ENCODE results near the gene BCL11B. TPM values are rescaled to one million over a fixed set of nuclear protein-coding genes. Genes with fewer than 3 reads are reported as not detected.
"Not testable (repeated sequence)": the region's sequence is repeated elsewhere in the genome, so short reads cannot be mapped to it uniquely, and the experiment has no call there.

The BCL11B gene
- total RNA-seq, 1 donor from 2014 or later, result 0.43 TPM

- ATAC-seq; DNase-seq (ENCODE audit: low spot score): not testable (repeated sequence)
Measured at GRCh38 chr14:99186336-99186735, 85.7 kb downstream of the BCL11B start.

DNA sequence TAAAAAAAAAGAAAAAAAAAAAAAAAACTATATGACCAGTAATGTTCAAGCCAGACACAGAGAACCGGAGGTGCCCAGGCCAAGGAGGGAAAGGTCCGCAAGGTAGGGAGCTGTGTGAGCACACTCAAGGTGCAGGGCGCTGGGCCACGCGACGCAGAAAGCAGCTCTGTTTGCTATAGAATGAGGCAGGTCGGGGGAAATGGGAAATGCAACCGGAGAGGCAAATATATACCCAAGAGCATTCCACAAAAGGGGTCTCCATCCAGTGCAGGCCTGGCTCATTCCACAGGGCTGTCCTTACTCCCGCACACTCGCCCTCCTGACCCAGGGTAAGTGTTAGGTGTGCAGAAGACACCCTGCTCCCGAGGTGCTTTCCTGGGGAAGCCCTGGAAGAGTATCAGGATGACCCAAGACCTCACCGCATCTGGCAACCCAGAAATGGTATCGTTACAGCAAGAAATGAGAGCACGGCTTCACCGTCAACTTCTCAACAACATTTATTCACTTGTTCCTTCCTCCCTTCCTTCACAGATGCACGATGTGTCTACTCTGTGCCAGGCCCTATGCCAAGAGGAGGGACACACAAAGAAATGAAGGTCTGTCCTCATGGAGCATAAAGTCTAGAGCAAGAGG, 86.4 kb downstream of the BCL11B start:
- no peak for ATAC-seq
- no peak for DNase-seq (ENCODE audit: low spot score)

- ATAC-seq (no peak), DNase-seq (ENCODE audit: low spot score) (no peak)
Measured at GRCh38 chr14:99183716-99184115, 88.3 kb downstream of the BCL11B start.

- ATAC-seq (no peak), DNase-seq (ENCODE audit: low spot score) (no peak)
Measured at GRCh38 chr14:99183311-99183710, 88.7 kb downstream of the BCL11B start.

GRCh38 chr14:99182548-99183250, 89.3 kb downstream of the BCL11B start:
- no peak for ATAC-seq
- no peak for DNase-seq (ENCODE audit: low spot score)

DNA sequence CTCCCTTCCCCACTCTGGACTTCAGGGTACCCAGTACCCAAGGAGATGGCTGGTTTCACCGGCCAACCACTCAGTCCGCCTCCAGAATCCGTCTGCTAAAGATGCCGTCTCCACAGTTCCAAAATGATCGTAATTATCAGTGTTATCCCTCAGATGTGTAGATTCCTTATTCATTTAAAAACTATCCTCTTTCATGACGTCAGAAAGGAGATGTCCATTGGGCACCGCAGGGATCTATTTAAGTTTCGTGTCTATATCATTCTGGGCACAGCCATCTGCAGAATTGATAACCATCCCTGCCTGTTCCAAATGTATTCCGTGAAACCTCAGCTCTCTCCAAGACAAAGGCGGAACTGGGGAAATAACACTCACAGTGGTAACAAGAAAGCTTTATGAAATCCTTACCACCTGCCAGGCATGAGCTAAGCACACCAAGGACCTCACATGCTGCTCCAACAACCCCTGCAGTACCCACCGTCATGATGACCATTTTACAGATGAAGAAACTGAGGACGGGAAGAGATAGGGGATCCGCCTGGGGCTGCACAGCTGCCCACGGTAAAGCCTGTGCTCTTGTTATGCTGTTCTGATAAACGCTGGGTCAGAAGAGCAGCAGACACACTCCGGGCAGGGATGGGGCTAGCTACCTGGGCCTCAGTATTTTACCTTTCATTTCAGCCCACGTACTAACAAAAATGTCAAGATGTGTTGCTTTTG, 90.0 kb downstream of the BCL11B start:
- no peak for ATAC-seq
- DNase-seq (ENCODE audit: low spot score), result no peak

GRCh38 chr14:99181241-99181640, 90.8 kb downstream of the BCL11B start:
- DNase-seq (ENCODE audit: low spot score) (no peak), ATAC-seq (no peak)

GRCh38 chr14:99179946-99180345, 92.1 kb downstream of the BCL11B start:
- DNase-seq (ENCODE audit: low spot score) (no peak), ATAC-seq (no peak)

DNA sequence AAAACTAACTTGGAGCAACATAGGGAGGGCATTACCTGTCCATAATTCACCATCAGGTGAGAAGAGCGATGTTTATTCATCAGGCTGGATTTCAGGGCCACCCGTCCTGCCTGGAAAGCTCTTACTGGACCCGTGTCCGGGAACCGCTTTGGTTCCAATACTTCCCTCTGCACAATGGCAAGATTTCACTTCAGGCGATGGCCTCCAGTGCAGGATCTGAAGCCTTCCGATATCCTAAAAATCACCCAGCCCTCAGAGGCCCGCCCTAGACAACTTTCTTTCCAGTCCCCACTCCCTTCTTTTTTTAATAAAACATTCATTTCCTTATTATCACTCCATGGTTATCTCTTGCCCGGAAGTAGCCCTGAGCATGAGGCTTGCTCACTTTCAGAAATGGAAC, 92.5 kb downstream of the BCL11B start:
- DNase-seq (ENCODE audit: low spot score), result no peak
- no peak for ATAC-seq

- no peak for ATAC-seq
- no peak for DNase-seq (ENCODE audit: low spot score)
Measured at GRCh38 chr14:99177886-99178835, 93.8 kb downstream of the BCL11B start.

- no peak for ATAC-seq
- DNase-seq (ENCODE audit: low spot score), result peak; percentile 15
Measured at GRCh38 chr14:99177046-99177655, 94.8 kb downstream of the BCL11B start.

- ATAC-seq (no peak), DNase-seq (ENCODE audit: low spot score) (no peak)
Measured at GRCh38 chr14:99176156-99176945, 95.6 kb downstream of the BCL11B start.

- no peak for DNase-seq (ENCODE audit: low spot score)
- ATAC-seq, result no peak
Measured at GRCh38 chr14:99175331-99176155, 96.5 kb downstream of the BCL11B start.

- ATAC-seq, result no peak
Measured at GRCh38 chr14:99174770-99175319, 97.2 kb downstream of the BCL11B start.

GRCh38 chr14:99174081-99174769, 97.8 kb downstream of the BCL11B start:
- no peak for DNase-seq (ENCODE audit: low spot score)
- ATAC-seq, result no peak

More at GRCh38 chr14:99174770-99175319, 97.2 kb downstream of the BCL11B start:
- DNase-seq (ENCODE audit: low spot score), result no peak

DNA sequence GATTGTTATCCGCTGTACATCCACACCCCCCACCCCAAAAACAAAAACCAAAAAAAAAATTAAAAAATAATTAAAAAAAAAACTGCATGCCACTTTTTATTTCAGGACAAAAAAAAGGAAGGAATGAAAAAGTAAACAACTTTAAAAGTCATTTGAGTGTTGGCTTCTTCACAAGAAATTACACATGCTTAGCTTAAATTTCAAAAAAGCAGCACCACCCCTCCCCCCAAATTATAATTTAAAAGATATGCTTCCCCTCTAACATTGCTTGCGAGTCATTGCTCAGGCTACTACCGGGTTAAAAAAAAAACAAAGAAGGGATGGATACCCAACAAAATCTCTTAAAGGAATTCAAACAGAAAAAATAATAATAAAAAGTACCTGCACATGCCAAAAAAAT, 98.5 kb downstream of the BCL11B start:
- ATAC-seq (no peak), DNase-seq (ENCODE audit: low spot score) (no peak)

- ATAC-seq, result no peak
- no peak for DNase-seq (ENCODE audit: low spot score)
Measured at GRCh38 chr14:99173086-99173485, 98.9 kb downstream of the BCL11B start.

- ATAC-seq (no peak), DNase-seq (ENCODE audit: low spot score) (no peak)
Measured at GRCh38 chr14:99171396-99171795, 100.6 kb downstream of the BCL11B start.

All from left lobe of liver (tissue), 2 donors.